A673 (cell line): ENCODE measurements around the gene CALM3. TPM values are rescaled to one million over a fixed set of nuclear protein-coding genes. Genes with fewer than 3 reads are reported as not detected.

Experiments used
- BruUV-seq: library from RNA; stranded (reverse); fragments of 400-500 nt; replicated peaks from 2 replicates; lab custom pipeline; 2021; lab: Mats Ljungman, UMichigan
- CTCF ChIA-PET: fragments of 300-600 bp; sonication (Branson Sonifier 250); formaldehyde crosslinking; loops from one replicate; lab custom pipeline; 2022; ENCODE audit warnings: antibody characterized with exemption; lab: Charles Lee
- POLR2A ChIA-PET: fragments of 300-600 bp; sonication (Branson Sonifier 250); formaldehyde crosslinking; loops from one replicate; lab custom pipeline; 2022; ENCODE audit warnings: antibody characterized with exemption; ENCODE audit not compliant: low non-redundant PET; lab: Charles Lee
- DNase-seq: peaks from one replicate; pipeline ENCODE4 v3.0.0-alpha.2; 2015; ENCODE audit warnings: low spot score
- H3K27ac ChIP-seq: fragments of 200-600 bp; sonication (generic); 2 replicates; pipeline ENCODE4 v1.5.1; 2016; ENCODE audit warnings: mixed run types, low read depth, mild to moderate bottlenecking, mixed read lengths, antibody characterized with exemption, low read length; ENCODE audit not compliant: poor library complexity, severe bottlenecking
- H3K27me3 ChIP-seq: fragments of 200-600 bp; sonication (generic); replicated peaks from 2 replicates; pipeline ENCODE4 v1.6.1; 2017; ENCODE audit warnings: mixed run types, low read depth, mild to moderate bottlenecking, mixed read lengths, antibody characterized with exemption, low read length; ENCODE audit not compliant: insufficient read depth, poor library complexity
- H3K36me3 ChIP-seq: fragments of 200-600 bp; sonication (generic); 2 replicates; pipeline ENCODE4 v1.6.1; 2016; ENCODE audit warnings: mixed run types, mild to moderate bottlenecking, mixed read lengths, antibody characterized with exemption, low read length; ENCODE audit not compliant: insufficient read depth, poor library complexity, severe bottlenecking
- H3K4me1 ChIP-seq: fragments of 200-600 bp; sonication (generic); 2 replicates; pipeline ENCODE4 v1.6.1; 2017; ENCODE audit warnings: mixed run types, mild to moderate bottlenecking, mixed read lengths, antibody characterized with exemption, low read length; ENCODE audit not compliant: insufficient read depth, poor library complexity, severe bottlenecking
- H3K4me3 ChIP-seq: fragments of 200-600 bp; sonication (generic); 2 replicates; pipeline ENCODE4 v1.5.1; 2016; ENCODE audit warnings: low read depth, mixed run types, mild to moderate bottlenecking, mixed read lengths, low read length; ENCODE audit not compliant: poor library complexity, severe bottlenecking
- H3K9me3 ChIP-seq: fragments of 200-600 bp; sonication (generic); 2 replicates; pipeline ENCODE4 v1.6.1; 2016; ENCODE audit warnings: mixed run types, low read depth, mild to moderate bottlenecking, mixed read lengths, antibody characterized with exemption, low read length; ENCODE audit not compliant: poor library complexity, severe bottlenecking
- CTCF ChIP-seq: fragments of 300-800, 200-600 bp; sonication (generic); conservative IDR thresholded peaks from 2 replicates; pipeline ENCODE4 v1.5.1; 2017; ENCODE audit warnings: low read depth, mild to moderate bottlenecking, antibody characterized with exemption, low read length, moderate library complexity, mixed read lengths
- EZH2 ChIP-seq: fragments of 200-600 bp; sonication (generic); IDR thresholded peaks from 2 replicates; pipeline ENCODE4 v1.6.1; 2017; ENCODE audit warnings: borderline replicate concordance, low read depth, mild to moderate bottlenecking, mixed read lengths, antibody characterized with exemption, low read length; ENCODE audit not compliant: poor library complexity, severe bottlenecking
- intact Hi-C: fragments of 100-400 bp; cut with micrococcal nuclease; formaldehyde crosslinking; loops from one replicate; pipeline ENCODE4 v1.10.0; 2022; ENCODE audit not compliant: unreplicated experiment
- total RNA-seq: library from RNA; stranded (reverse); gene quantifications from 2 replicates; pipeline ENCODE4 v1.2.3, GENCODE V29; 2021

The CALM3 gene
- total RNA-seq, 1 experiment from 2014 or later = 272 TPM

GRCh38 chr19:46587861-46588260 is 13.3 kb upstream of the CALM3 start:
- no peaks in the 10 kb centered on the region for H3K4me1 ChIP-seq
- no peak for TF ChIP-seq EZH2
- no peak for TF ChIP-seq CTCF
- BruUV-seq = no TSS peak
- ChIA-PET POLR2A (no interaction called here), CTCF (no interaction called here)
- H3K4me3 ChIP-seq = no peak overlapping the region
- intact Hi-C loops = no loop called here
- no peaks in the 10 kb centered on the region for H3K27me3 ChIP-seq
- H3K36me3 ChIP-seq = no peaks in the 10 kb centered on the region
- H3K27ac ChIP-seq = no peak overlapping the region
- no peak for DNase-seq
- no peaks in the 10 kb centered on the region for H3K9me3 ChIP-seq

- Histone ChIP-seq H3K27me3 (no peaks in the 10 kb centered on the region), H3K4me1 (no peaks in the 10 kb centered on the region), H3K4me3 (no peak overlapping the region), H3K27ac (no peak overlapping the region), H3K36me3 (no peaks in the 10 kb centered on the region), H3K9me3 (no peaks in the 10 kb centered on the region)
- TF ChIP-seq EZH2 (no peak), CTCF (no peak)
- no TSS peak for BruUV-seq
- ChIA-PET CTCF (no interaction called here), POLR2A (no interaction called here)
- no peak for DNase-seq
- intact Hi-C loops = no loop called here
These were observed 9.9 kb upstream of the CALM3 start for GRCh38 chr19:46591254-46591653.

- H3K36me3 ChIP-seq = no peaks in the 10 kb centered on the region
- H3K27ac ChIP-seq = no peak overlapping the region
- no TSS peak for BruUV-seq
- DNase-seq = no peak
- no peaks in the 10 kb centered on the region for H3K27me3 ChIP-seq
- POLR2A ChIA-PET = no interaction called here
- CTCF ChIA-PET = no interaction called here
- no peaks in the 10 kb centered on the region for H3K9me3 ChIP-seq
- intact Hi-C loops = no loop called here
- H3K4me1 ChIP-seq = no peaks in the 10 kb centered on the region
- no peak overlapping the region for H3K4me3 ChIP-seq
- TF ChIP-seq EZH2 = no peak
- TF ChIP-seq CTCF = no peak
These were observed 9.3 kb upstream of the CALM3 start for GRCh38 chr19:46591870-46592269.
